SK-MEL-5 (cell line): ENCODE data around the gene NXNL1. TPM values are rescaled to one million over a fixed set of nuclear protein-coding genes. Genes with fewer than 3 reads are reported as not detected.
"Not testable (repeated sequence)": the region's sequence is repeated elsewhere in the genome, so short reads cannot be mapped to it uniquely, and the experiment has no call there.

Experiments
- DNase-seq: peaks from one replicate; pipeline ENCODE4 v3.0.0-alpha.2; 2016; ENCODE audit warnings: low read depth, low spot score
- in situ Hi-C: cut with HindIII; loops from 2 replicates; pipeline ENCODE4 v1.10.0; 2016; ENCODE audit warnings: low sequenced_read_pairs, high pct_unique_total_duplicates, low pct_unique_long_range_greater_than_20kb
- total RNA-seq: library from RNA; depleted of rRNA; stranded (reverse); fragments of >200 nt; shearing (Covaris generic); gene quantifications from 2 replicates; pipeline ENCODE4 v1.2.3, GENCODE V29; 2014

Gene NXNL1
- total RNA-seq, 1 experiment from 2014 or later, result not detected

DNA sequence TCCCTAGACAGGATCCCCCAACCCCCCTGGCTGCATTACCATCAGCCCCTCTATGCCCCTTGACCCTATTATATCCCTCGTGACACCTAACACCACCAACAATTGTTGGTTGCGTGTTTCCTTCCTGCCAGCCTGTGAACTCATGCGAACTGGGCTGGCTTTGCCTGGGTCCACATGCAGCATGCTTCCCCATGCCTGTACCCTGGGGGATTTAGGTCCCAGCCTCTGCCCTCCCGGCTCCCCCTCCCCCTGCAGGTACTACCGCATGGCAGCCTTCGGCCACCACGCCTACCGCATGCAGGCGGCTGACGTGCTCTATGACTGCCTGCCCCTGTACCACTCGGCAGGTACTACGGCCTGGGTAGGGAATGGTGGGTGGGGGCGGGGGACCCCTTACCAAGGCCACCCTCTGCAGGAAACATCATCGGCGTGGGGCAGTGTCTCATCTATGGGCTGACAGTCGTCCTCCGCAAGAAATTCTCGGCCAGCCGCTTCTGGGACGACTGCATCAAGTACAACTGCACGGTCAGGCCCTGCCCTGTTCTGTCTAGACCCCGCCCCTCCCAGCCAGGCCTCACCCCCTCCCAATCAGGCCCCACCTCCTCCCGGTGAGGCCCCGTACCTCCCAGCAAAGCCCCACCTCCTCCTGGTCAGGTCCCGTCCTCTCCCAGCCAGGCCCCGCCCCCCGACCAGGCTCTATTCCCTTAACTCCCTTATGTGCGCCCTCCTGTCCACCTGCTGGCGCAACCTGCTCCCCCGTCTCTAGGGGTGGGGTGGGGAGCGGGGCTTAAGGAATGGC is 28.1 kb upstream of the NXNL1 start:
- peak; percentile 87 for DNase-seq
- in situ Hi-C loops, result no loop called here

DNA sequence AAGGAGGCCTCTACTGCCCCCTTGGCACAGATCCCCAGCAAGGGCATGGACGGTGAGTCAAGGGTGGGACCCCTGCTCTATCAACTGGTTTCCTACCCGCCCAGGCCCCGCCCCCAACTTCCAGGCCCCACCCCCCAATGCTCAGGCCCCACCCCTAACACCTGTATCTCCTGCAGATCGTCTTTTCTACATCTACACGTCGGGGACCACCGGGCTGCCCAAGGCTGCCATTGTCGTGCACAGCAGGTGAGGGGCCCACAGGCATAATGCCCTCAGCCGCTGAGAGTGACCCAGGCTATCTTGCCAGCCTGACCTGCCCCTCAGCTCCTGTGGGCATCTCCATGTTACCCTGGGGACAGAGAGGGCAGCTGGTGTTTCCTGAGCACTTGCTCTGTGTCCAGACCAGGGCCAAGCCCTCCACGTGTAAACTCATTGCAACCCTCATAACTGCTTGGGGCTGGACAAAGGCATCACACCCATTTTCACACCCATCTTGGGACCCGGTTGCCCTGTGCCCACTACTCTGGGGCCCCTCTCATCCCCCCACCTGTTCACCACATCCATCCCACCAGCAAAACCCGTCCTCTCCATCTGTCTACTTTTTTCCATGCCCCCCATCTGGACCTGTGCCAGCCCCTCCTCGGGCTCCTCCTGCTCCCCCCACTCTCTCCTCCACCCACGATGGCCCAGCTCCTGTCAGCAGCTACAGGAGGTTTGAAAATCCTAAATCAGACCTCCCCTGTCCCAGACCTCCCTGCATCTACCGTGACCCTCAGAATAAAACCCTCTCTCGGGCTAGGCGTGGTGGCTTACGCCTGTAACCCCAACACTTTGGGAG is 26.8 kb upstream of the NXNL1 start:
- in situ Hi-C loops, result no loop called here
- no peak for DNase-seq

DNA sequence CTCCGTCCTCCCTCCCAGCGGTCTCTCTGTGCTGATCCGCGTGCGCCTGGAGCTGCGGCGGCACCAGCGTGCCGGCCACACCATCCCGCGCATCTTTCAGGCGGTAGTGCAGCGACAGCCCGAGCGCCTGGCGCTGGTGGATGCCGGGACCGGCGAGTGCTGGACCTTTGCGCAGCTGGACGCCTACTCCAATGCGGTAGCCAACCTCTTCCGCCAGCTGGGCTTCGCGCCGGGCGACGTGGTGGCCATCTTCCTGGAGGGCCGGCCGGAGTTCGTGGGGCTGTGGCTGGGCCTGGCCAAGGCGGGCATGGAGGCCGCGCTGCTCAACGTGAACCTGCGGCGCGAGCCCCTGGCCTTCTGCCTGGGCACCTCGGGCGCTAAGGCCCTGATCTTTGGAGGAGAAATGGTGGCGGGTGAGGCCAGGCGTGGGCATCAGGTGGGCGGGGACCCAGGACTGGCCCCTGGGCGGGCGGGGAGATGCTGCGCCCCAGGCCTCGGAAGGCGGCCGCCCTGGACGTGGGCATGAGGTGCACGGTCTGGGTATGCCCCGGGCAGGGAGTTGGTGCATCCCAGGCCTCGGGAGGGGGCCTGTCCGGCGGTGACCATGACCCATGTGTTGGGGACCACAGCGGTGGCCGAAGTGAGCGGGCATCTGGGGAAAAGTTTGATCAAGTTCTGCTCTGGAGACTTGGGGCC is 26.0 kb upstream of the NXNL1 start:
- DNase-seq, result no peak
- in situ Hi-C loops, result no loop called here

DNA sequence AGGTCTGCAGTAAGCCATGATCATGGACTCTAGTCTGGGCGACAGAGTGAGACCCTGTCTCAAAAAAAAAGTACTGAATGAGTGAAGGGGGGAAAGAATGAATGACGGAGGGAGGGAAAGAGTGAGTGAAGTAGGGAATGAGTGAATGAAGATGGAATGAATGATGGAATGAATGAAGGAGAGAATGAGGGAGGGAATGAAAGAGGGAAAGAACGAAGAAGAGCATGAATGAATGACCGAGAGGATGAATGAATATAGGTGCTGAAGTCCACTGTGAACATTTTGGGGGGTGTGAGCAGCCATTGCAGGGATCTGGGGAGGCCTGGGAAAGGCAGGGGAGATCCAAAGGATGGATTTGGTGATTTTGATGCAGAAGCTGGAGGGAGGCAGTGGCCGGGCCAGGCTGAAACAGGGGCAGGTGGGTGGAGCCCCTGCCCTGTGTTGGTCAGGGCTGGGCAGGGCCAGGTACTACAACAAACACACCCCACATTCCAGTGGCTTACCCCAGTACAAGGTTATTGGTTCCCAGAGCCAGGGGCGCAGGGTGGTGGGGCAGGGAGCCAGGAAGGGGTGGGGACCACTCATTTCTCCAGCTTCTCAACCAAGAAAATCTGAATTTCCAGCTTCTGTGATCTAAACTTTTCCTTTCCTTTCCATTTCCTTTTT is 23.9 kb upstream of the NXNL1 start:
- in situ Hi-C loops, result no loop called here
- no peak for DNase-seq

DNA sequence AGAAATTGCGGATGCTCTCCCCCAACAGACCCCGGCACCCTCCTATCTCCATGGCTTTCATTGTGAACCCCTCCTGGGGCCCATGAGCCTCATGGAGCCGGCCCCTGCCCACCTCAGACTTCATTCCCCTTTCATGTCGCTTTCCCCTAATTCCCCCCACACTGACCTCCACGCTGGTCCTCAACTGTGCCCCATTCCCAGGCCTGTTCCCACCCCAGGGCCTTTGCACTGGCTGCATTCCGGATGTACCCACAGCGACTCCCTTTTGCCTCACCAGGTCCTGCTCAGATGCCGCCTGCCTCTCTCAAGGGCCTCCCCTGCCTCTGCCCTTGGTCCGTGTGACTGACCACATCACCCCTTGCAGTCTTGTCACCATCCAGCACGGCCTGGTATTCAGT is 22.9 kb upstream of the NXNL1 start:
- no peak for DNase-seq
- in situ Hi-C loops, result no loop called here

DNA sequence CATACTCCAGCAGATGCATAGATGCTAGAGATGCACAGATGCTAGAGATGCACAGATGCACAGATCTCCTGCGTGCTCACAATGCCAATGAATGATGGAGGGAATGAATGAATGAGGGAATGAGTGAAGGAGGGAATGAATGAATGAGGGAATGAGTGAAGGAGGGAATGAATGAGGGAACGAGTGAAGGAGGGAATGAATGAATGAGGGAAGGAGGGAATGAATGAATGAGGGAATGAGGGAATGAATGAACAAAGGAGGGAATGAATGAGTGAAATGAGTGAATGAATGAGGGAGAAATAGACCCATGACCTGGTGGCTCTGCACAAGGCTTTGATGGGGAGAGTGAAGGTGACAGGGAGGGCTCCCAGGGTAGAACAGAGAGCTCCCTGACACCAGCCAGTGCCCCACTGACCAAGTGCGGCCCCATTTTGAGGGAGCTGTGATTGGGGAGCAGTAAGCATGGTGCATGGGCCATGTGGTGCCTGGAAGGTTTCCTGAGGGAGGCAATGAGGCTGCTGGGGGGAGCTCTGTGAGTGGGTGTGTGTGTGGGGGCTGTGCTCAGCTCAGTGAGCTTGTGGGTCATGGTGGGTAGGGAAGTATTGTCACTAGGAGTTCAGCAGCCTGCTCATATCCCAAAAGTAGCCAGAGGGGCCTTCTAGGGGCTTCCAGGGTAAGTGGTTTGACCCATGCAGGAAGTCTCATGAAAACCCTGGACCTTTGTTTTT is 22.3 kb upstream of the NXNL1 start:
- in situ Hi-C loops, result no loop called here

DNA sequence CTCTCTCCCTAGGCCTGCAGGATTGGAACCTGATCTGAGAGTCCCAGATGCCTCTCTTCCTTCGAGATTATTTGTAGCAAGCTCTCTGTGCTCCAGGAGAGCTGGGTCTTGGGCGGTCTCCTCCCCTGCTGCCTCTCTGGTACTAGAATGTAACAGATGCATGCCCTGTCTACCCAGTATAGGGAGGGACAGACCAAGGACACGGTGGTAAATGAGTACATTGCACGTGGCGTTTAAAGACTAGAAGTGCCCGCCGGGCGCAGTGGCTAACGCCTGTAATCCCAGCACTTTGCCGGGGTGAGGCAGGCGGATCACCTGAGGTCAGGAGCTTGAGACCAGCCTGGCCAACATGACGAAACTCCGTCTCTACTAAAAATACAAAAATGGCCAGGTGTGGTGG is 21.3 kb upstream of the NXNL1 start:
- in situ Hi-C loops, result no loop called here
- DNase-seq, result no peak

More for the DNA sequence above, 22.3 kb upstream of the NXNL1 start:
- DNase-seq, result no peak

DNA sequence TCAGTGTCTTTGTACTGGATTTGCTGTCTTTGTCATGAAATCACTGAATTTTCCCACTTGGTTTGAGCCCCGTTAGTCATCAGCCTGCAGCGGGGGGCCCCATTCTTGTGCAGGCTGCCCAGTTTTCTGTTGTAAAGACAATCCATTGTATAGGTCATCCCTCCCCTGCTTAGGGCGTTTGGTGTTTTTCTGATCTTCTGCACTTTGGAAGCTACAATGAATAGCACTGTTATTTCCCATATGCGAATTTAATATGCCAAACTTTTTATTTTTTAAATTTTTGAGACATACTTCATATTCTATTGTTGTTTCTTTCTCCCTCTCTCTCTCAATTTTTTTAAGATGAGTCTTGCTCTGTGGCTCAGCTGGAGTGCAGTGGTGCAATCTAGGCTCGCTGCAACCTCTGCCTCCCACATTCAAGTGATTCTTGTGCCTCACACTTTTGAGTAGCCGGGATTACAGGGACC is 18.6 kb upstream of the NXNL1 start:
- in situ Hi-C loops, result no loop called here
- DNase-seq, result no peak

DNA sequence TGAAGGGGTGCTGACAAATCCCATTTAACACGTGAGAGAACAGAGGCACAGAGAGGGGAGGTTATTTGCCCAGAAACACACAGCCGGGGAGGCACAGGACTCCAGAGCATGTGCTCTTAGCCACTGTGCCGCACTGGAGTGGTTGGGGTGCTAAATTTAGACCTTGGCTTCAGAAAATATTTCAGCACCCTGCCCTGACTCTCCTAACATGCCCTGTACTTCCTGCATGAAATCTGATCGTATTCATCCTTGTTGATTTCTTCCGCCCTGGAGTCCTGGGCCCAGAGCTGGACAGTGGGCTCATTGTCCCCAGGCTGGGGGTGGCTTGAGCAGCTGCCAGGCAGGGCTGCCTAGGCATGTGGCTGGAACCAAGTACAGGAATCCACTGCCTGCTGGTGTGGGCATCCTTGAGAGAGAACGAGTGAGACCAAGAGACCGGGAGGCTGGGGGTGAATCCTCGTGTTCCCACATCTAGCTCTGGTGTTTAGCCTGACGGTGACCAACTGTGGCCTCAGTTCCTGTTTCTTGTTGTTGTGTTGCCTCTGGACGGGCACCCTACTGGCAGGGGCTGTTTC is 14.9 kb upstream of the NXNL1 start:
- DNase-seq, result peak; percentile 98
- in situ Hi-C loops, result no loop called here

DNA sequence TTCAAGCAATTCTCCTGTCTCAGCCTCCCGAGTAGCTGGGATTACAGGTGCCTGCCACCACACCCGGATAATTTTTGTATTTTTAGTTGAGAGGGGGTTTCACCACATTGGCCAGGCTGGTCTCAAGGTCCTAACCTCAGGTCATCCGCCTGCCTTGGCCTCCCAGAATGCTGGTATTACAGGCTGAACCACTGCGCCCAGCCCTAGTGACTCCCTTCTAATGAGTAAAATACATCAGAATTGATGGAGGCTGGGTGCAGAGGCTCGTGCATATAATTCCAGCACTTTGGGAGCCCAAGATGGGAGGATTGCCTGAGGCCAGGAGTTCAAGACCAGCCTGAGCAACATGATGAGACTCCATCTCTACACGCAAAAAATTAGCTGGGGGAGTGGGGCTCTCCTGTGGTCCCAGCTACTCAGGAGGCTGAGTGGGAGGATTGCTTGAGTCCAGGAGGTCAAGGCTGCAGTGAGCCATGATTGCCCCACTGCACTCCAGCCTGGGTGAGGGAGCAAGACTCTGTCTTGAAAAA is 14.3 kb upstream of the NXNL1 start:
- in situ Hi-C loops, DNase-seq: not testable (repeated sequence)

DNA sequence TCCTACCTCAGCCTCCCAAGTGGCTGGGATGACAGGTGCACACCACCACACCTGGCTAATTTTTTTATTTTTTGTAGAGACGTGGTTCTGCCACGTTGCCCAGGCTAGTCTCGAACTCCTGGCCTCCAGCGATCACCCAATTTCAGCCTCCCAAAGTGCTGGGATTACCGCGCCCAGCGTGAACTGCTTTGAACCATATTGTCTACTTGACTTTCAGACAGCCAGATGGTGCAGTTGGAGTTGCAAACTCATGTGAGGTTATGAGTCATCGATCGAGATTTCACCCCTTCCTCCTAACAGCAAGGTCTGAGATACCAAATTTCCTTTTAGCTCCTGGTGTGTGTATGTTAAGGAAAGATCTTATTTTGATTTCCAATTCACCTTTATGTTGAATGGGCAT is 12.3 kb upstream of the NXNL1 start:
- peak; percentile 65 for DNase-seq
- in situ Hi-C loops, result no loop called here

DNA sequence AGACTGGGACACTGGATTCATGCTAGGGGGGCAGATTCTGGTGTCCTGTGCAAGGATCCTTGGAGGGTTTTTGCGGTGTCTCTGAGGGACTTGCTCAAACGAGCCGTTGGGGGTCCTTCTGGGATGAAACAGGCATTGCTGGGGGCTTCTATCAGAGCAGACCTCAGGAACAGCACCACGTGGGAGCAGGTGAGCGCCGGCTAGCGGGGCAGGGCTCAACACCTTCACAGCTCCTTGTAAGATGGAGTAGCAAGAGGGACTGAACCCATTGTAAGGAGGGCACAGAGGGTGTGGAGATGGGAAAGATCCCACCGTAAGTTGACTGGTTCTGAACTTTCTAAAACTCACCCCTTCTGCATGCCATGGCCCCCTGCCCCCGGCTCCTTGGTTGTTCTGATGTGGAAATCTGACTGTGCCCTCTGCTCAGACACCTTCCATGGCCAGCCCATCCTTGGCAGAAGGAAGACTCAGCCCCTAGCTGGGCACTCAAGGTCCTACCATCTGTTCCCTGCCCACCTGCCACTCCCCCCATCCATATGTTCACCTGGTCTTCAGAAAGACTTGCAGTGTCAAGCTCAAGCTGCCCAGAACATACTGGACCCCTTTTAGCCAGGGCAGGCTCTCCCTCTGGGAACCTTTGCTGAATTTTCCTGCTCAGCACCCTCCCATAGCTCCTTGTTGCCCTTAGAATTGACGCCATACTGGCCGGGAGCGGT is 10.8 kb upstream of the NXNL1 start:
- in situ Hi-C loops, result no loop called here
- no peak for DNase-seq

DNA sequence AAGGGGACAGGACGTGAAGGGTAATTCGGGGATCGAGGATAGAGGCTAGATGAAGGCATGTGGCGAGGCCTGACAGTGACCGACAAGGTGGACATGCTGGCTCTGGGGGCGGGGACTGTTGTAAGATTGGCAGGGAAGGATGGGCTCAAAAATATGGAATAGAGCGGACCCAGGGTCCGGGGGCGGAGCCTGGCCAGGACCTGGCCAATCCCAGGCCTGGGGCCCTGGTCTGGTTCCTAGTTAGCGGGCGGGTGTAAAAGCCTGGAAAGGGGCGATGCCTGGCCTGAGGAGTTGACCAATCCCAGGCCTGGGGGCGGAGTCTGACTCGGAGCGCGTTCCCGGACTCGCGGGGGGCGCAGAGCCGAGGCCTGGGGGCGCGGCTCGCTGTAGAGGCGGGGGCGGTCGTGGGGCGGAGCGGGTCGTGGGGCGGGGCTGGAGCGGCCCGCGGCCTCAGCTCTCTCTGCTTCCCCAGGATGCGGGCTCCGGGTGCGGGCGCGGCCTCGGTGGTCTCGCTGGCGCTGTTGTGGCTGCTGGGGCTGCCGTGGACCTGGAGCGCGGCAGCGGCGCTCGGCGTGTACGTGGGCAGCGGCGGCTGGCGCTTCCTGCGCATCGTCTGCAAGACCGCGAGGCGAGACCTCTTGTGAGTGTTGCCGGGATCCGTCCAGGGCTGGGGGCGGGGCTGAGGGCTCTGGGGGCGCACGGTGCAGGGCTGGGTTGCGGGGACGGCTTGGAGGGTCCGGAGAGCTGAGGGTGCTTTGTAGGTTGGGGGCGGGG is 9.5 kb upstream of the NXNL1 start, which contains the start of gene SLC27A1:
TSS of gene SLC27A1 (plus strand) at position 457 of the 774 bp plus-strand sequence. CDS start at position 474, 17 bp downstream.
- DNase-seq, result peak; percentile 98
- in situ Hi-C loops, result no loop called here

DNA sequence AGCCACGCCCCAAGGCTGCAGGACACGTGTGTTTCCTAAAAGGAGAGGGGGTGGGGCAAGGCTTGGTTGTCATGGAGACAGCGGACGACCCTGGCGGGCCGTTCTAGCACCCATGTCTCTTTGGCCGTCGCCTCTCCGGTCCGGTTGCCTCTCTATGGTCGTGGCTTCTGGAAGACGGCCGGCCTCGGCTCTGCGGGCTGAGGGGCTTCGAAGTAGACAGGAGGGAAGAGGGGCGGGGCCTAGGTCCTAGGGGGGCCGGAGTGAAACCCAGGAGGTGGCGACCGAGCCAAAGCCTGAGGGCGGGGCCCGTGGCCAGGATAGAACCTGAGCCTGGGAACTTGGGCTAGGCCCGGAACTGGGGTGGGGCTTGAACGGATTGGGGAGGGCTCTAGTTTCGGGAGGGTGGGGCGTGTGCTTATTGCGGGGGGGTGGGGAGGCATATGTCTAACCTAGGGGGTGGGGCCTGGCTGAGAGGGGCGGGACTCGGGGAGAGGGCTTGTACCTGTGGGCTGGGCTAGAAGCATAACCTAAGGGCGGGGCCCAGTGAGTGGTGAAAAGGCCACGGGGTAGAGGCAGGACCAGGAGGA is 8.8 kb upstream of the NXNL1 start:
- DNase-seq, result peak; percentile 95
- in situ Hi-C loops, result no loop called here

DNA sequence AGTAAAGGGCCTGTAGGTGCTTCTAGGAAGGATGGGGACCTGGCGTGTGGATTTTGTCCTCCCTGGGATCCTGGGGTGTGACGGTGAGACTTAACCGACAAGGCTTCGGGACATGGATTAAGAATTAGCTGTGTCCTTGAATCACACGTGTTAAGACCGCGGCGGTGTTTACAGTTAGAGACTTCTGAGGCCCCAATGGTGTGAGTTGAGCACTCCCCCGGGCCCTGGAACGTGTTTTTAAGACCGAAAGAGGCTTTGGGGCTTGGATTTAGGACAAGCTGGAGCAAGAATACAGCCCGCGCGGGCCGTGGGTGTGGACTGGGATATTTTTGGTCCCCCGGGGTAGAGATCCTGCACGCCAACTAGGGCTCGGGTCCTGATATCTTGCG is 8.4 kb upstream of the NXNL1 start:
- in situ Hi-C loops, result no loop called here

More for the DNA sequence above, 8.4 kb upstream of the NXNL1 start:
- no peak for DNase-seq
